DMS79 (cell line): ENCODE results near the gene AQP10.
"Not testable (repeated sequence)": the region's sequence is repeated elsewhere in the genome, so short reads cannot be mapped to it uniquely, and the experiment has no call there.

Source experiments
- DNase-seq: peaks from one replicate; lab custom pipeline; 2025; lab: John Stamatoyannopoulos, UW

AQP10 gene, protein sequence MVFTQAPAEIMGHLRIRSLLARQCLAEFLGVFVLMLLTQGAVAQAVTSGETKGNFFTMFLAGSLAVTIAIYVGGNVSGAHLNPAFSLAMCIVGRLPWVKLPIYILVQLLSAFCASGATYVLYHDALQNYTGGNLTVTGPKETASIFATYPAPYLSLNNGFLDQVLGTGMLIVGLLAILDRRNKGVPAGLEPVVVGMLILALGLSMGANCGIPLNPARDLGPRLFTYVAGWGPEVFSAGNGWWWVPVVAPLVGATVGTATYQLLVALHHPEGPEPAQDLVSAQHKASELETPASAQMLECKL

DNA sequence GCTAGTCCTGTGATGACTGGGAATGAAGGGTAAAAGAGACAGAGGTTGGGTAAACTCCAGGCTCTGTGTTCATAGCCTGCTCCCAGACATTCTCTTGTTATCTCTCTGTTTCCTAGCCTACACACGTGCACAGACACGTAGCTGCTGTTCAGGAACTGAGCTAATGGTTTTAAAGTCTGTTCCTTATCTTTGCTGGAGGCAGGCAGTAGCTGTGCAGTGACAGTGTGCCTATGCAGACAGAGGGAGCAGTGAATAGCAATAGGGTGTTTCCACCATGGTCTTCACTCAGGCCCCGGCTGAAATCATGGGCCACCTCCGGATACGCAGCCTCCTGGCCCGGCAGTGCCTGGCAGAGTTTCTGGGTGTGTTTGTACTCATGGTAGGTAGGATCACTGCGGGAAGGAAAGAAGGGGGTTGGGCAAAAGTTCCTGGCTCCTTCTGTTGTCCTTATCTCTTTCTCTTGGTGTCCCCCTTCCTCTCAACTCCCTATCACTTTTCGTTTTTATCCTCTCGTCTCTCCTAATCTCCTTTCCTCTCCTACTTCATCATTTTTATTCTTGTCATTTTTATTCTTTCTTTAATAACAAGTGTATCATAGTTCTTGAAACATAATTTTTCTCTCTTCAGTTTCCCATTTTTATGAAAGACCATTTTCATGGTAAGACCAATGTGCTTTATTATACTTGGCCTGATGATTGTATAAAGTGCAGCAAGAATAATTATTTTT lies at the start of gene AQP10:
TSS of gene AQP10 (plus strand) at position 212 of the 727 bp plus-strand sequence. CDS start at position 275, 63 bp downstream.
- DNase-seq = no peak

DNA sequence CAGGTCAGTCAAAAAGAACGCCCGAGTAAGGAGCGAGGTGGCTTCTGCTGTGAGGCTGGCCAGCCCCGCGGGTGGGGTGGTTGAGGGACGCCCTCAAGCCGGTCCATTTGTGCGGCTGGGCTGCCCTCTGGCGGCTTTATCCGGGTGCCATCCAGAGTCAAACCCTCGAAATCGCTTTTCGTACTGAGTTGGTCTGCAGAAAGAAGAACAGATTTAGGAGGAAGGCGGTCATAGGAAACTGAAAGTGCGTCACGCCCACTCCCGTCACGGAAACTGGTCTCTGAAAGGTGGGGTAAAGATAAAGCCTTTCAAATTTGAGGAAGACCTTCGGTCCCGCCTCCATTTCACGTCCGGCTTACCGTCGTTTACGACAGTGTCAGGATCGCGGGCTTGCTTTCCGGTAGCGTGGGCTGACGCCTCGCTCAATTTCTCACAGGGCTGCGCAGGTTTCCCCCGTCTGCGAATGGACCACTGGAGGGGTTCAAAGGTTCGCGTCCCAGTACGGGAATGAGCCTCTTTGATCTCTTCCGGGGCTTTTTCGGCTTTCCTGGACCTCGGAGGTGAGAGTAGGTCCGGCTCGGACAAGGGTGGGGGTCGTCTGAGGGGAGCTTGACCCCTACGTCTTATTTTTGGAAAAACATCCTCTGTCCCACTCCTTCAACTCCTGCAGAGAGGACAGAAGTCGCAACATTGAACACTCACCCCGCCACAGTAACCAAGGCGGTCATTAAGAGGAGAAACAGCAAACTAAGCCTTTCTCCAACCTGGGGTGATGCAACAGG lies 48.5 kb upstream of the AQP10 start, which contains the start of gene HAX1:
TSS of gene HAX1 (plus strand) at position 413 of the 782 bp plus-strand sequence. CDS start at position 508, 95 bp downstream.
- DNase-seq = peak; percentile 89

DNA sequence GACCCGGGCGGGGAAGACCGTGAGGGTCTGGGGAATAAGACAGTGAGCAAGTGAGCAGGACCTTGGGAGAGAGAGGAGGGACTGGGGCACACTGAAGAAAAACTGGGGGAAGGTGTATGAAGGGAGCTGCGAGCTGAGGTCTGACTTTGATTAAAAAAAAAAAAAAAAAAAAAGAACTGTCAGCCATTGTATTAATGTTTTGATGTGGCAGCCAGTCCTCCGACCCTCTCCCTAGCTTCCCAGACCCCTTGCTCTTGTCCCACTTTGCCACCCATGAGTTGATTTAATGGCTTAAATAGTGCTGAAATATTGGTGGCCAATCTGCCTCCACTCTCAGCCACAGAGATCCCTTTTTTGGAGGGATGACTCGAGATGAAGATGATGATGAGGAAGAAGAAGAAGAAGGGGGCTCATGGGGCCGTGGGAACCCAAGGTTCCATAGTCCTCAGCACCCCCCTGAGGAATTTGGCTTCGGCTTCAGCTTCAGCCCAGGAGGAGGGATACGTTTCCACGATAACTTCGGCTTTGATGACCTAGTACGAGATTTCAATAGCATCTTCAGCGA lies 47.8 kb upstream of the AQP10 start:
- no peak for DNase-seq

DNA sequence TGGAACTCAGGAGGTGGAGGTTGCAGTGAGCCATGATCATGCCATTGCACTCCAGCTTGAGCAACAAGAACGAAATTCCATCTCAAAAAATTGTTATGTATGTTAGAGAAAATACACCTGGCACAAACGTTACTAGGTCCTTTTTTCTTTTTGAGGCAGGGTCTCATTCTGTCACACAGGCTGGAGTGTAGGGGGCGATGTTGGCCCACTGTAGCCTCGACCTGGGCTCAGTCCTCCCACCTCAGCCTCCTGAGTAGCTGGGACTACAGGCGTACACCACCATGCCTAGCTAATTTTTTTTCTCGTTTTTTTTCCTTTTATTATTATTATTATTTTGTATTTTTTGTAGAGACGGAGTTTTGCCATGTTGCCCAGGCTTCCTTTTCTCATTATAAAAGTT lies 44.1 kb upstream of the AQP10 start:
- DNase-seq = no peak

DNA sequence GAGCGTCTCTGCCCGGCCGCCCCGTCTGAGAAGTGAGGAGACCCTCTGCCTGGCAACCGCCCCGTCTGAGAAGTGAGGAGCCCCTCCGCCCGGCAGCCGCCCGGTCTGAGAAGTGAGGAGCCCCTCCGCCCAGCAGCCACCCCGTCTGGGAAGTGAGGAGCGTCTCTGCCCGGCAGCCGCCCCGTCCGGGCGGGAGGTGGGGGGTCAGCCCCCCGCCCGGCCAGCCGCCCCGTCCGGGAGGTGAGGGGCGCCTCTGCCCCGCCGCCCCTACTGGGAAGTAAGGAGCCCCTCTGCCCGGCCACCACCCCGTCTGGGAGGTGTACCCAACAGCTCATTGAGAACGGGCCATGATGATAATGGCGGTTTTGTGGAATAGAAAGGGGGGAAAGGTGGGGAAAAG lies 33.3 kb upstream of the AQP10 start:
- DNase-seq = not testable (repeated sequence)

DNA sequence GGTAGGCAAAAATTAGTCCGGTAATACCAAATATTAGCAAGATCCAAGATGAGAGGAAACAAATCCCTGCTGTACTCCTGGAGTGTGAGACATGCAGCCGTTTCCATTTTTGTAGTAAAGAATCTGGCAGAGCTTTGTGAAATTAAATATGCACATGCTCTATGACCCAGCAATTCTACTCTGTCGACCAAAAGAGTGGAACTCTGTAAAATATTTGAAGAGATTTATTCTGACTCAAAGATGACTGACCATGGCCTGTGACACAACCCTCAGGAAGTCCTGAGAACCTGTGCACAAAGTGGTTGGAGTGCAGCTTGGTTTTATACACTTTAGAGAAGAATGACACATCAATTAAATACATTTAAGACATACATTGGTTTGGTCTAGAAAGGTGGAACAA lies 32.2 kb upstream of the AQP10 start:
- no peak for DNase-seq

DNA sequence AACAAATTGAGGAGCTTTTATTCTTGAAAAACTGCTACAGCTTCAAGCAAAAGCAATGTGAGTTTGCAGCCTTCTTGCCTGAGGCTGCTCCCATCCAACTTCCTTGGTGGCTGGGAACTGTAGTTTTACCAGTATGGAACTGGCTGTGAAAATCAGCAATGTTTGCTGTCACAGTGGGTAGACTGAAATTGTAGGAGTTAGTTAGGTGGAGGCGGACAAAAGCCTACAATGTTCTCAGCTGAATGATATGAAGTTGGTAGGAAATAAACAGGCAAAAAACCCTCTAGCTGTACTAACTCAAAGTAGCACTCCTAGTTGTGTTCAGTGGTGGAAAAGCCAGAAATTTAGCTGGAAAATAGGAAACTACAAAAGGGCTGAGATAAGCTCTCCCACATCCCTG lies 30.0 kb upstream of the AQP10 start:
- DNase-seq = no peak

DNA sequence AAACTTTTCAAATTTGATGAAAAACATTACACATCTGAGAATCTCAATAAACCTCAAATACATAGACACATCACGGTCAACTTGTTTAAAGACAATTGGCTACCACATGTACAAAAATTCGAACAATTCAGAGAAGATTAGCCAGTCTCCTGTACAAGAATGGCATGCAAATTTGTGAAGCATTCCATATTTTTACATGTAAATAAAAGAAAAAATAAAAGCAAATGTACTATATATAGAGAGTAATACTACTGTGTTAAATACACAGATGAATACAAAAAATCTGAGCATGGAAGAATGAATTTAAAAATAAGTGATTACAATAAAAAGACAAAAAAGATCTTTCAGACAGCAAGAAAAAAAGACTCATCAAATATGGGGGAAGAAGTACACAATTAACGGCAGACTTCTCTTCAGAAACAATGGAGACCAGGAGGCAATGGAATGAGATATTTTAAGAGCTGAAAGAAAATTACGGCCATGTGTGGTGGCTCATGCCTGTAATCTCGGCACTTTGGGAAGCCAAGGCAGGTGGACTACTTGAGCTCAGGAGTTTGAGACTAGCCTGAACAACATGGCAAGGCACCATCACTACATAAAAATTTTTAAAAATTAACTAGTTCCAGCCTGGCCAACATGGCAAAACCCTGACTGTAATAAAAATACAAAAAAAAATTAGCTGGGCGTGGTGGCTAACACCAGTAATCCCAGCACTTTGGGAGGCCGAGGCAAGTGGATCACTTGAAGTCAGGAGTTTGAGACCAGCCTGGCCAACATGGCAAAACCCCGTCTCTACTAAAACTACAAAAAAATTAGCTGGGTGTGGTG lies 25.3 kb upstream of the AQP10 start:
- no peak for DNase-seq

DNA sequence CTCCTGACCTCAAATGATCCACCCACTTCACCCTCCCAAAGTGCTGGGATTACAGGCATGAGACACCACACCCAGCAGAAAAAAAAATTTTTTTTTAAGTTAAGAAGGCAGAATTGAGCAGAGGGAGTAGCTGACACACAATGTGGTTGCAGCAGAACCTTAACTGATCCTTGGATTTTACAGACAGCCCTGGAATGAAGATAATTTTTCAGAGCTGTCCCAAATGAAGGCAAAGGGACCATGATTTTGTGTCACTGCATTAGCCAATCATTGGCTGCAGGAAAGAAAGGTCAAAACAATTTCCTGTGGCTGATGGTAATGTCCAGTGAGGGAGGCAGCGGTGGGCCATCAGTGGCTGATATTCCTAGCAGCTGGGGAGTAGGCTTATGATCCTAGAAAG lies 19.3 kb upstream of the AQP10 start:
- no peak for DNase-seq

DNA sequence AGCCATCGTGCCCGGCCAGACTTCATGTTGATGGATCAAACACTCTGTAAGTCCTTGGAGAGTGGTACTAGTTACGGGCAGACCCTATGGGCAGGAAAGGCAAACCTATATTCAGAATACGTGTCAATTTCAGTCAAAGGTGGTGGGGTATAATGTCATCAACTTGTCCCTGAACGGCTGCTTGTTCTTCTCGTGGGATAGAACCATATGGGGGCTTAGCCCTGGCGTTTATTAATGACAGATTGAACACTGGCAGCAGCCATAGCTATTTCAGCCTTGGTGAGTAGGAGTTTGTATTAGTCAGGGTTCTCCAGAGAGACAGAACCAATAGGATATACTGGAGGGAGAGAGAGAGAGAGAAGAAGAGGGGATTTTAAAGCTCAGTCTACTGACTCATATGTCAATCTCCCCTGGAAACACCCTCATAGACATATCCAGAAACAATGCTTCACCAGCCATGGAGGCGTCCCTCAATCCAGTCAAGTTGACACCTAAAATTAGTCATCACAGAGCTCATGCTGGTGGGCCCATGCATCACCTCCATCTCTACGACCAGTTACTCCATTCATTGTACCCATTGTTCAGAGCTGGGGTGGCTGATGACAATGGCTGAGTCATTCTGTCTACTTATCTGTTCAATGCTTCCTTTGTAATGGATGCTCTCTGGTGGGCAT lies 16.1 kb upstream of the AQP10 start:
- DNase-seq = no peak

DNA sequence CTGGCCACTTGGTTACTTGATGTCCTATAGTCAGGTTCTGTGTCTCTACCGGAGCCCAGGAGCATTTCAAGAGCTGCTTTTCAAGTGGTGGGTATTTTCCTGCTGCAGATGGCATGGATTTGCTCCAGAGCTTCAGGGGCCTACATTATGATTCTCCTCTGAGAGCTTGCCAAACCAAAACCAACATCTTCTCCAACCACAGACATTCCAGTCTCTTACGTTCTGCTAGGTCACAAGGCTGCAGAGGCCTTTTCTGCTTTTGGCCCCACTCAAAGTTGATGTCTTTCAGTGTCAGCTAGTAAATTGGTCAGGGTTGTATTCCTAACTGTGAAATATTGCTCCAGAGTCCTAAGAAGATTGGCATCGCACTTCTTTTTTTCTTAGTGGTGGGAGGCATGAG lies 14.7 kb upstream of the AQP10 start:
- DNase-seq = no peak

DNA sequence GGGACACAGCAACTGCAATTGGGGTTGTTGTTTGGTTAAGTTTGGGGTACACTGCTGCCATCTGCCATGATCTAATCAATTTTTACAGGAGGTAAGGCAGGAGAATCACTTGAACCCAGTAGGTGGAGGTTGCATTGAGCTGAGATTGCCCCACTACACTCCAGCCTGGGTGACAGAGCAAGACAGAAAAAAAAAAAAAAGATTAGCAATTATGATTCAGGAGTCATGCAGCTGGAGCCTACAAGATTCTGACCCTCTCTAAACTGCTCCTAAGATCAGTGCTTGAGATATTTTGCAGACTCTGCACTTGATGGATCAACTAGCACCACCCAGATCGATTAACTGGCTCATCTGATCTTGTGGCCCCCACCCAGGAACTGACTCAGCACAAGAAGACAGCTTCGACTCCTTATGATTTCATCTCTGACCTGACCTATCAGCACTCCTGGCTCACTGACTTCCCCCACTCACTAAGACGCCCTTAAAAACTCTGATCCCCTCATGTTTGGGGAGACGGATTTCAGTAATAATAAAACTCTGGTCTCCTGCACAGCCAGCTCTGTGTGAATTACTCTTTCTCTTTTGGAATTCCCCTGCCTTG lies 13.1 kb upstream of the AQP10 start:
- DNase-seq = not testable (repeated sequence)

DNA sequence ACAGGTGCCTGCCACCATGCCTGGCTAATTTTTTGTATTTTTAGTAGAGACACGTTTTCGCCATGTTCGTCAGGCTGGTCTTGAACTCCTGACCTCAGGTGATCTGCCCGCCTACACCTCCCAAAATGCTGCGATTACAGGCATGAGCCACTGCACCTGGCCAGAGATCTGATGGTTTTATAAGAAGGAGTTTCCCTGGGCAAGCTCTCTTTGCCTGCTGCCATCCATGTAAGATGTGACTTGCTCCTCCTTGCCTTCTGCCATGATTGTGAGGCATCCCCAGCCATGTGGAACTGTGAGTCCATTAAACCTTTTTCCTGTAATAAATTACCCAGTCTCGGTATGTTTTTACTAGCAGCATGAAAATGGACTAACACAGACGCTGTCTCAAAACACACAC lies 11.8 kb upstream of the AQP10 start:
- not testable (repeated sequence) for DNase-seq

DNA sequence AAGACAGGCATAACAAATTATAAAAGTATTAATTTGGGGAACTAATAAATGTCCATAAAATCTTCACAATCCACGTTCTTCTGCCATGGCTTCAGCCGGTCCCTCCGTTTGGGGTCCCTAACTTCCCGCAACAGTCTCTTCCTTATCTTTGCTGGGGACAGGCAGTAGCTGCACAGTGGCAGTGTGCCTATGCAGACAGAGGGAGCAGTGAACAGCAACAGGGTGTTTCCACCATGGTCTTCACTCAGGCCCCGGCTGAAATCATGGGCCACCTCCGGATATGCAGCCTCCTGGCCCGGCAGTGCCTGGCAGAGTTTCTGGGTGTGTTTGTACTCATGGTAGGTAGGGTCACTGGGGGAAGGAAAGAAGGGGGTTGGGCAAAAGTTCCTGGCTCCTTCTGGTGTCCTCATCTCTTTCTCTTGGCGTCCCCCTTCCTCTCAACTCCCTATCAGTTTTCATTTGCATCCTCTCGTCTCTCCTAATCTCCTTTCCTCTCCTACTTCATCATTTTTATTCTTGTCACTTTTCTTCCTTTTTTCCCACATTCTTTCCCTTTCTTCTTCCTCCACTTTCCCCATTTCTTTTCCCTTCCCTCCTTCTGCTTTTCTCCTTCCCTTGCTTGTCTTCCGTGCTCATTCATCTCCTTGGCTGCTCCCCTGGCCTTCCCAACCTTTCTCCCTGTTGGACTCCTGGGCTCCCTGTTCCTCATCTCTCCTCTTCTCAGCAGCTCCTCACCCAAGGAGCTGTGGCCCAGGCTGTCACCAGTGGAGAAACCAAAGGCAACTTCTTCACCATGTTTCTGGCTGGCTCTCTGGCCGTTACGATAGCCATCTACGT lies 8.4 kb upstream of the AQP10 start:
- not testable (repeated sequence) for DNase-seq

DNA sequence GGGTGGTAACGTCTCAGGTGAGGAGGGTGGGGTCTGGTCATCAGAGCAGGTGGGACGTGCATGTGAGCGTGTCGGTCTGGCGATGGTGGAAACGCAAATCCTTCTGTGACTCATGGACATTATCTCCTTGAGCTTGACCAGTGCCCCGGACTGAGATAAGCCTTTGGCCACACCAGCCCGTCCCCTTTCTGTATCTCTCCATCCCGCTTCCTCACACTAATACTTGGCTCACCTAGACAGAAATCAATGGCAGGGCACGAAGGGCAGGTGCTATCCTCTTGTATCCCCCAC lies 7.9 kb upstream of the AQP10 start:
- DNase-seq = no peak

DNA sequence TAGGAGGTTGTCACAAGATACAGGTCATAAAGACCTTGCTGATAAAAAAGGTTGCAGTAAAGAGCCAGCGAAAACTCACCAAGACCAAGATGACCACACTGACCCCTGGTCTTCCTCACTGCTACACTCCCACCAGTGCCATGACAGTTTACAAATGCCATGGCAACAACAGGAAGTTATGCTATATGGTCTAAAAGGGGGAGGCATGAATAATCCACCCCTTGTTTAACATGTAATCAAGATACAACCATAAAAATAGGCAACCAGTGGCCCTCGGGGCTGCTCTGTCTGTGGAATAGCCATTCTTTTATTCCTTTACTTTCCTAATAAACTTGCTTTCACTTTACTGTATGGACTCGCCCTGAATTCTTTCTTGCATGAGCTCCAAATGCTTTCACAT lies 6.7 kb upstream of the AQP10 start:
- DNase-seq = not testable (repeated sequence)

DNA sequence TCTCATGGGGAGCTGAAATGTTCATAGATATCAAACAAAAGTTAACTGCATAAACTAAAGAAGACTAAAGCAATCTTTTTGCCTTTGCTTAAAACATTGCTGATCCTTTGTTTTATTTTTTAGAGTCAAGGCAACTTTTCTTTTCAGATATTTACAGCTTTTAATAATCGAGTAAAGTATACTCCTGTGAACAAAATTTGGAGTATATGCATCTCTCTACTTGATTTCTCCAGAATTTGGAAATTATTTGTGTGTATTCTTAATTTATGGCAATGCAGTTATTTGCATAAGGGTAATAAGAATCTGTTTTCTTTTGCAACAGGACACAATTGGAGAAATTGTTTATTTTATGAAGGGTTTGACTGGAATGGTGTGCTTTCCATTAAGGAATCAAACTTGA lies 4.2 kb upstream of the AQP10 start:
- DNase-seq = no peak

DNA sequence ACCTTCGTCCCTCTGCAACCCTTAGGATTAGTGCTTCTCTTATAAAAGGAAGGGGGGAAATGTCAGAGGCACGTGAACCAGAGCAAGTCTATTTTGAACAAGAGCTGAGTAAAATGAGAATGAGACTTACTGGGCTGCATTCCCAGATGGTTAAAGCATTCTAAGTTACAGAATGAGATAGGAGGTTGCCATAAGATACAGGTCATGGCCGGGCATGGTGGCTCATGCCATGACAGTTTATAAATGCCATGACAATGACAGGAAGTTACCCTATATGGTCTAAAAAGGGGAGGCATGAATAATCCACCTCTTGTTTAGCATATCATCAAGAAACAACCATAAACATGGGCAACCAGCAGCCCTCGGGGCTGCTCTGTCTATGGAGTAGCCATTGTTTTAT lies 2.5 kb upstream of the AQP10 start:
- DNase-seq = no peak

DNA sequence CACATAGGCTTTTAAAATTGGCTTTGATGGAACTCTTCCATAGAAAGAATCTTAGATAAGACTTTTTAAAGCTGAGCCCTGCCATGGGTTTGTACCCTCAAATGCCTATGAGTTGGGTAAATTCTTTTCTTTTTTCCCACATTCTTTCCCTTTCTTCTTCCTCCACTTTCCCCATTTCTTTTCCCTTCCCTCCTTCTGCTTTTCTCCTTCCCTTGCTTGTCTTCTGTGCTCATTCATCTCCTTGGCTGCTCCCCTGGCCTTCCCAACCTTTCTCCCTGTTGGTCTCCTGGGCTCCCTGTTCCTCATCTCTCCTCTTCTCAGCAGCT lies 679 bp downstream of the AQP10 start:
- not testable (repeated sequence) for DNase-seq

DNA sequence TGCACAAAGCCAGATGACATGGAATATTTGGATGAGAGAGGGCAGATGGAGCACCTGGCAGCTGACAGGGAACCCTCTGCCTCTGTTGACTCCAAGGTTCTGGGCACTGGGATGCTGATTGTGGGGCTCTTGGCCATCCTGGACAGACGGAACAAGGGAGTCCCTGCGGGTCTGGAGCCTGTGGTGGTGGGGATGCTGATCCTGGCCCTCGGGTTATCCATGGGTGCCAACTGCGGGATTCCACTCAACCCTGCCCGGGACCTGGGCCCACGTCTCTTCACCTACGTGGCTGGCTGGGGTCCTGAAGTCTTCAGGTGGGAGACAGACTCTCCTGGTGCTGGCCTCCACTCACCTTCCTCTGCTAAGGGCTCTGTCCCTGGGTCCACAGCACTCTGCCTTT lies 2.6 kb downstream of the AQP10 start:
- no peak for DNase-seq
